ENCODE results near the gene ASB7.

DNA sequence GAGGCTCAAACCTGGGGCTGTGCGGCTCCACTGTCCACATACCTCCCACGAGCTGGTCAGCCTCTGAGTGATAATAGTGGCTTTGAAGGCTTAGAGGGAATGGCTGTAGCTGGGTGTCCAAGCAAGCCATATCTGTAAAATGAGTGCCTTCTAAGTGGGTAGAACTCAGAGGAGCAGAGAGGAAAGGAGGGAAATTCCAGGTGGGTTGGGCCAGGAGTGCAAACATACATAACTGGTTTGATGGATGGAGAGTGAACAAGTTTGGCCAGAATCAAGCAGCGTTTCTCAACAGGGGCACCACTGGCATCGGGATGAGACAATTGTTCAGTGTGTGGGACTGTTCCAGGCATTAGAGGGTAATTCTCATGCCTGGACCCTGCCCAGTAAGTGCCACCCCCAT, 91.1 kb downstream of the ASB7 start:
- no peak for TF ChIP-seq EZH2phosphoT487 (IDR thresholded peaks at IDR 0.05; ENCODE audit: unreplicated experiment)
- TF ChIP-seq, protein P1, sequence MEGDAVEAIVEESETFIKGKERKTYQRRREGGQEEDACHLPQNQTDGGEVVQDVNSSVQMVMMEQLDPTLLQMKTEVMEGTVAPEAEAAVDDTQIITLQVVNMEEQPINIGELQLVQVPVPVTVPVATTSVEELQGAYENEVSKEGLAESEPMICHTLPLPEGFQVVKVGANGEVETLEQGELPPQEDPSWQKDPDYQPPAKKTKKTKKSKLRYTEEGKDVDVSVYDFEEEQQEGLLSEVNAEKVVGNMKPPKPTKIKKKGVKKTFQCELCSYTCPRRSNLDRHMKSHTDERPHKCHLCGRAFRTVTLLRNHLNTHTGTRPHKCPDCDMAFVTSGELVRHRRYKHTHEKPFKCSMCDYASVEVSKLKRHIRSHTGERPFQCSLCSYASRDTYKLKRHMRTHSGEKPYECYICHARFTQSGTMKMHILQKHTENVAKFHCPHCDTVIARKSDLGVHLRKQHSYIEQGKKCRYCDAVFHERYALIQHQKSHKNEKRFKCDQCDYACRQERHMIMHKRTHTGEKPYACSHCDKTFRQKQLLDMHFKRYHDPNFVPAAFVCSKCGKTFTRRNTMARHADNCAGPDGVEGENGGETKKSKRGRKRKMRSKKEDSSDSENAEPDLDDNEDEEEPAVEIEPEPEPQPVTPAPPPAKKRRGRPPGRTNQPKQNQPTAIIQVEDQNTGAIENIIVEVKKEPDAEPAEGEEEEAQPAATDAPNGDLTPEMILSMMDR (conservative IDR thresholded peaks at IDR 0.05; ENCODE audit: low read depth in 2 of 2): no peak
- TF ChIP-seq, protein P2, sequence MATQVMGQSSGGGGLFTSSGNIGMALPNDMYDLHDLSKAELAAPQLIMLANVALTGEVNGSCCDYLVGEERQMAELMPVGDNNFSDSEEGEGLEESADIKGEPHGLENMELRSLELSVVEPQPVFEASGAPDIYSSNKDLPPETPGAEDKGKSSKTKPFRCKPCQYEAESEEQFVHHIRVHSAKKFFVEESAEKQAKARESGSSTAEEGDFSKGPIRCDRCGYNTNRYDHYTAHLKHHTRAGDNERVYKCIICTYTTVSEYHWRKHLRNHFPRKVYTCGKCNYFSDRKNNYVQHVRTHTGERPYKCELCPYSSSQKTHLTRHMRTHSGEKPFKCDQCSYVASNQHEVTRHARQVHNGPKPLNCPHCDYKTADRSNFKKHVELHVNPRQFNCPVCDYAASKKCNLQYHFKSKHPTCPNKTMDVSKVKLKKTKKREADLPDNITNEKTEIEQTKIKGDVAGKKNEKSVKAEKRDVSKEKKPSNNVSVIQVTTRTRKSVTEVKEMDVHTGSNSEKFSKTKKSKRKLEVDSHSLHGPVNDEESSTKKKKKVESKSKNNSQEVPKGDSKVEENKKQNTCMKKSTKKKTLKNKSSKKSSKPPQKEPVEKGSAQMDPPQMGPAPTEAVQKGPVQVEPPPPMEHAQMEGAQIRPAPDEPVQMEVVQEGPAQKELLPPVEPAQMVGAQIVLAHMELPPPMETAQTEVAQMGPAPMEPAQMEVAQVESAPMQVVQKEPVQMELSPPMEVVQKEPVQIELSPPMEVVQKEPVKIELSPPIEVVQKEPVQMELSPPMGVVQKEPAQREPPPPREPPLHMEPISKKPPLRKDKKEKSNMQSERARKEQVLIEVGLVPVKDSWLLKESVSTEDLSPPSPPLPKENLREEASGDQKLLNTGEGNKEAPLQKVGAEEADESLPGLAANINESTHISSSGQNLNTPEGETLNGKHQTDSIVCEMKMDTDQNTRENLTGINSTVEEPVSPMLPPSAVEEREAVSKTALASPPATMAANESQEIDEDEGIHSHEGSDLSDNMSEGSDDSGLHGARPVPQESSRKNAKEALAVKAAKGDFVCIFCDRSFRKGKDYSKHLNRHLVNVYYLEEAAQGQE (IDR thresholded peaks at IDR 0.05; ENCODE audit: unreplicated experiment): no peak
- no peak for TF ChIP-seq EZH2 (IDR thresholded peaks at IDR 0.05; ENCODE audit: low read depth, unreplicated experiment)
- no peak for TF ChIP-seq POLR2AphosphoS5 (IDR thresholded peaks at IDR 0.05; ENCODE audit: low read depth)
- TF ChIP-seq ZNF331 (CRISPR knock-in tag; IDR thresholded peaks at IDR 0.05; ENCODE audit: low read depth): no peak

Measured in GM23338 (cell line).